ENCODE measurements around the gene PSMB7.

PSMB7 gene

DNA sequence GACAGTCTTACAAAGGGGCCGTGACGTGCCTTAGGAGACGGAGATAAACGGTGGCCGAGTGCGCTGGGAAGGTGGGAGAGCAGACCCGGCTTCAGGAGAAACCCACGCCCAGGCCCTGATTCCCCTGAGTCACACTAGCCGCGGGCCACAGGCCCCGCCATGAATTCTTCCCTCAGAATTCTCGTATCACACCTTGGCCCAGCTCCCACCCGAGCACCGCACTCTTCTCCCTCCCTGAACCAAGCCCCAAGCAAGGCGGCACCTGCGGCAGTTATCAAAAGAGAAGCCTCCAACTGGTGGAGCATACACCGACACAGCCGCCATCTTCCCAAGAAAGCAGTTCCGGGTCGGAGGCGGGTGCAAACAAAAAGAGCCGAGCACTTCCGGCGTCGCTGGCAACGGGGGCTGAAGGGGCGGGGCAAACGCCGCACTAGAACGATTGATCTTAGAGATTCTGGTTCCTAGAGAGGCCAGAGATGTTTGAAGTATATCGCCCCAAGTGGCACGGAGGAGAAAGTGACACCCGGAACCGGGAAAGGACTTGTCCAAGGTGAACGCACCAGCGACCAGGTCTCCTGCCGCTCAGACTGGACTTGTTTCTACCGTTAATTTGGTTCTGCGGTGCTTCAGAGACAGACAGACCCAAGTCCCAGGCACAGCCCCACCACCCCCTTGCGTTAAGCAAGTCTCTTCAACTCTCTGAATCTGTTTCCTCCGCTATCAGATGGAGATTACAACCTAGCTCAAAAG lies at the start of gene PSMB7:
Gene PSMB7, minus strand, starts transcription at position 341 of the 750 bp plus-strand sequence. Its CDS starts 17 bp downstream, at position 324.
- Histone ChIP-seq H3K9ac (ENCODE audit: low read depth, low read length) (peak within 1 kb of the TSS; percentile 89), H3K4me1 (ENCODE audit: control insufficient read depth, insufficient read depth, low read length) (peaks cover 7% of the 10 kb centered on the region), H3K27ac (ENCODE audit: low read depth, low read length) (peak within 1 kb of the TSS; percentile 89), H3K4me3 (ENCODE audit: low read depth, low read length) (peak within 1 kb of the TSS; percentile 95), H3K36me3 (ENCODE audit: control insufficient read depth, insufficient read depth, low read length) (peaks cover 41% of the 10 kb centered on the region), H3K27me3 (ENCODE audit: control insufficient read depth, insufficient read depth, low read length) (no peaks in the 10 kb centered on the region), H3K9me3 (ENCODE audit: control insufficient read depth, insufficient read depth, low read length) (no peaks in the 10 kb centered on the region)

DNA sequence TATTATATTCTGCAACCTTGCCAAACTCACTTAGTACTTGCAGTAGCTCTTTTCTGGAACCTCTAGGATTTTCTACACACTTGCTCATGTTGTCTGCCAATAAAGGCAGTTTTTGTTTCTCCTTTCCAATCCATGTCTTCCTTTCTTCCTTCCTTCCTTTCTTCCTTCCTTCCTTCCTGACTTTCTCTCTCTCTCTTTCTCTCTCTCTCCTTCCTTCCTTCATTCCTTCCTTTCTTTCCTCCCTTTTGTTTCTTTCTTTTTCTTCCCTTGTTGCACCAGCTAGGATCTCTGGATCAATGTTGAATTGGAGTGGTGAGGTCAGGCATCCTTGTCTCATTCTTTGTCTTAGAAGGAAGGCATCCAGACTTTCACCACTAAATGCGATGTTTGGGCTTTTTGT lies 47.5 kb upstream of the PSMB7 start:
- Histone ChIP-seq H3K27ac (ENCODE audit: low read depth, low read length) (no peak overlapping the region), H3K4me3 (ENCODE audit: low read depth, low read length) (no peak overlapping the region), H3K9ac (ENCODE audit: low read depth, low read length) (no peak overlapping the region), H3K36me3 (ENCODE audit: control insufficient read depth, insufficient read depth, low read length) (no peaks in the 10 kb centered on the region), H3K27me3 (ENCODE audit: control insufficient read depth, insufficient read depth, low read length) (no peaks in the 10 kb centered on the region; the same call in 1 of the 2 replicates), H3K4me1 (ENCODE audit: control insufficient read depth, insufficient read depth, low read length) (no peaks in the 10 kb centered on the region), H3K9me3 (ENCODE audit: control insufficient read depth, insufficient read depth, low read length) (no peaks in the 10 kb centered on the region)

DNA sequence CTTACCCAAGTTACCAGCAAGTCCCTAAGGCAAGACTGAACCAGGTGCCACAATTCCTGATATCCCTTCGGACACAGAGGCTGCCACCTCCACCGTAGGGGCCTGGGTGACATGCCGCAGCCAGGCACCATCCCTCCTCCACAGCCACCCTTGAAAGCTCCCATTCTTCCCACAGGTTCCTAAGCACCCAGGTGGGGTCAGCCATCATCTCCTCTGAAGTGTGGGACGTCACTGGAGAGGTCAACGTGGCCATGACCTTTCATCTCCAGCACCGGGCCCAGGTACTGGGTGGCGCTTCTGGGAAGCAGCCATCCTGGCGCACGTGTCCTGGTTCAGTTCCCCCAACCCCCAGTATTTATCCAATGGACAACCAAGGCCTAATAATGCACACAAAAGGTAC lies 43.2 kb upstream of the PSMB7 start:
- H3K4me3 ChIP-seq (ENCODE audit: low read depth, low read length), result no peak overlapping the region
- H3K27ac ChIP-seq (ENCODE audit: low read depth, low read length), result no peak overlapping the region
- no peaks in the 10 kb centered on the region for H3K9me3 ChIP-seq (ENCODE audit: control insufficient read depth, insufficient read depth, low read length)
- no peaks in the 10 kb centered on the region for H3K36me3 ChIP-seq (ENCODE audit: control insufficient read depth, insufficient read depth, low read length)
- H3K9ac ChIP-seq (ENCODE audit: low read depth, low read length), result no peak overlapping the region
- H3K4me1 ChIP-seq (ENCODE audit: control insufficient read depth, insufficient read depth, low read length), result no peaks in the 10 kb centered on the region
- H3K27me3 ChIP-seq (ENCODE audit: control insufficient read depth, insufficient read depth, low read length), result peaks cover 5% of the 10 kb centered on the region; the same call in 1 of the 2 replicates

DNA sequence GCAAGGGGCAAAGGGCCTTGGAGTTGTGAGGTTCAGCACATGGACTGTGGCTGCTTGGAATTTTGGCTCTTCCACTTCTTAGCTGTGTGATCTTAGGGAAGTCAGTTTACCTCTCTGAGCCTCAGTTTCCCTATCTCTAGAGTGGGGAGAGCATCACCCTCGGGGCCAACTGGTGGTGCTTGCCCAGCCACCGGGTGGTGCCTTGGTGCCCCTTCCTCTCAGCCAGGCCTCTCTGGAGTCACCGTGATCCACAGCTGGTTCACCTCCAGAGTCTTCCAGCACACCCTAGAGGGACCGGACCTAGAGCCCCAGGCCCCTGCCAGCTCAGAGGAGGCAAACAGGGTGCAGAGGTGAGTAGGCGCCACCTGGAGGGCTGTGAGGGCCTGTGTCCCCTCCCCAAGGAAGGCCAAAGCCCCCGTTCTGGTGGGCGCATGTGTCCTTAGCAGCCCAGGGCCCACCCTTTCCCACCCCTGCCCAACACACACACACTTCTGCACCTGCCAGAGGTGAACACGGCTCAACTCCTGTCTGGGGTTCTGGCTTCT lies 42.7 kb upstream of the PSMB7 start:
- Histone ChIP-seq H3K9me3 (ENCODE audit: control insufficient read depth, insufficient read depth, low read length) (no peaks in the 10 kb centered on the region), H3K4me3 (ENCODE audit: low read depth, low read length) (no peak overlapping the region), H3K36me3 (ENCODE audit: control insufficient read depth, insufficient read depth, low read length) (no peaks in the 10 kb centered on the region), H3K9ac (ENCODE audit: low read depth, low read length) (no peak overlapping the region), H3K4me1 (ENCODE audit: control insufficient read depth, insufficient read depth, low read length) (no peaks in the 10 kb centered on the region), H3K27me3 (ENCODE audit: control insufficient read depth, insufficient read depth, low read length) (peaks cover 9% of the 10 kb centered on the region), H3K27ac (ENCODE audit: low read depth, low read length) (no peak overlapping the region)

DNA sequence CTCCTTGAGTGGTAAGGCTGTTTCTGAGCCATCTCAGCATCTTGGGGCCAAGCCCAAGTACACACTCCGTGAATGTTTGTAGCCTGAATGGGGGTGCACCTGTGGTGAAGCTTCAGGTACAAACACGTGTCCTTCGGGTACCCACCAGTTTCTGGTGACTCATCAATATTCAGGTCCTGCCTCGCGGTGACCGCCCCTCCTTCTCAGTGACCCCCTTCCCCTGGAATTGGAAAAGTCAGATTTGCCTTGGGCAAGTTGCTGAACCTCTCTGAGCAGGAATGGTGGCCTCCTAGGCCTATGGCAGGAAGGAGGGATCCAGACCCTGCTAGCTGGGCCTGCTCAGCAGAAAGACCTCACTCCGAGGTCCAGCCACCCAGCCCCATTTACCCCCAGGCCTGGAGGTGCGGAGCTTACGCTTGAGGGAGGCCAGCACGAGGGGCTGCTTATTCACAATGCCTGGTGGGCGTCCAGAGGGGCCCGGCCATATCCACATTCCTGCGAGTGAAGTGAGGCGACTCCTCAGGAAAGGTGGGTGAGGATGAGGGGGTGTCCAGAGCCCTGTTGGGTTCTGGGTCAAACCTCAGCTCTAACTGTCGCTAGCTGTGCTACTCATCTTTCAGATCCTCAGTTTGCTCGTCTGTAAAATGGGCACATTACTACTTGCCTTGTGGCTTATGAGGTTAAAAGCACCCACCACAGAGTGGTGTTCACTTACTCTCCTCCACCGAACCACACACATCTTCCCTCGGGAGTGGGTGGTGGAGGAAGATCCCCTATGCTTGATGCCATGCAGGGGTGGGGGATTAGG lies 42.0 kb upstream of the PSMB7 start:
- Histone ChIP-seq H3K9ac (ENCODE audit: low read depth, low read length) (no peak overlapping the region), H3K4me3 (ENCODE audit: low read depth, low read length) (no peak overlapping the region), H3K36me3 (ENCODE audit: control insufficient read depth, insufficient read depth, low read length) (no peaks in the 10 kb centered on the region), H3K27me3 (ENCODE audit: control insufficient read depth, insufficient read depth, low read length) (peaks cover 16% of the 10 kb centered on the region), H3K9me3 (ENCODE audit: control insufficient read depth, insufficient read depth, low read length) (no peaks in the 10 kb centered on the region), H3K27ac (ENCODE audit: low read depth, low read length) (no peak overlapping the region), H3K4me1 (ENCODE audit: control insufficient read depth, insufficient read depth, low read length) (no peaks in the 10 kb centered on the region)

DNA sequence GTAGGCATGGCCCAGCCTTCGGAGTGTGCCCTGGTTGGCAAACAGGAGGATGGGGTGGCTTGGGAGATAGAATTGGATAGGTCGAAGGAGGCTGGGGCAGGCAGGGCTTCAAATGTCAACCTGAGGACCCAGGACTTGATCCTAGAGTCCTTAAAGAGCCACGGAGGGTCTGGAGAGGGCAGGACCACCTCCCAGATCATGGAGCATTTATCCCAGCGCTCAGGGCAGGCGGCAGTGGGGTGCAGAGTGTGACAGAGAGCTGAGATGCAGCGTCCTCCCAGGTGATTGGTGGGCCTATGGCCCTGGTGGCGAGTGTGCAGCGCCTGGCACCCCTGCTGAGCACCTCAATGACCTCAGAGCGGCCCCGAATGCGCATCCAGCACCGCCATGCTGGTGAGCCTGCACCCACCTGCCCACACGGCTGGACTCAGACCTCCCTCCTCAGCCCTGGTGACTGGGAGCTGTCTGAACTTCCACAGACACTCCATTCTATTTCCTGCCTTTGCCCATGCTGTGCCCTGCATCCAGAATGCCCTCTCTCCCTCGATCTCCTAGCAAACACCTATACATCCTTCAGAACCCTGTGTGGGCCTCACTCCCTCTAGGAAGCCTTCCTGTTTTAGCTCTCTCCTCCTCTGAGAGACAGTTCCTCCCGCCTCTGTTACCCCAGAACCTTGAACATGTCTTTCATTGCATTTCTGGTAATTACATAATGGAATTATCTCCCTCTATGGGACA lies 41.3 kb upstream of the PSMB7 start:
- peaks cover 23% of the 10 kb centered on the region for H3K27me3 ChIP-seq (ENCODE audit: control insufficient read depth, insufficient read depth, low read length)
- H3K27ac ChIP-seq (ENCODE audit: low read depth, low read length), result no peak overlapping the region
- no peaks in the 10 kb centered on the region for H3K9me3 ChIP-seq (ENCODE audit: control insufficient read depth, insufficient read depth, low read length)
- no peak overlapping the region for H3K9ac ChIP-seq (ENCODE audit: low read depth, low read length)
- no peak overlapping the region for H3K4me3 ChIP-seq (ENCODE audit: low read depth, low read length)
- no peaks in the 10 kb centered on the region for H3K4me1 ChIP-seq (ENCODE audit: control insufficient read depth, insufficient read depth, low read length)
- H3K36me3 ChIP-seq (ENCODE audit: control insufficient read depth, insufficient read depth, low read length), result no peaks in the 10 kb centered on the region

DNA sequence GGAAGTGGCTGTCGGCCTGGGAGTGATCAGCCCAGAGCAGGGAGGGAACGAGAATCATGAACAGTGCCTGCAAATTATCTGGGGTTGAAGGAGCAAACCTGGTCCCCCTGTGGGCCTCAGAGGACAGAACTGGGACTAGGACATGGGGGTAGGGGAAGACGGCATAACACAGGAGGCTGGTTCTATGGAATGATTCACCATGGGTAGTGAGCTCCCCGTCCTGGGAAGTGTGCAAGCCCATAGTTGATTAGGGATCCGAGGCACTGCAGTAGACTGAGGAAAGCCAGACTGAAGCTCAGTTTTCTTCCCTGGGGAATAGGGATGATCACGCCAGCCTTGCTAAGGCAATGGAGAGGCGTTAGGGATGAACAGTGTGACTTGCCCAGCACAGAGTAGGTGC lies 40.6 kb upstream of the PSMB7 start:
- Histone ChIP-seq H3K27me3 (ENCODE audit: control insufficient read depth, insufficient read depth, low read length) (peaks cover 30% of the 10 kb centered on the region), H3K27ac (ENCODE audit: low read depth, low read length) (no peak overlapping the region), H3K9ac (ENCODE audit: low read depth, low read length) (no peak overlapping the region), H3K4me3 (ENCODE audit: low read depth, low read length) (no peak overlapping the region), H3K36me3 (ENCODE audit: control insufficient read depth, insufficient read depth, low read length) (no peaks in the 10 kb centered on the region), H3K4me1 (ENCODE audit: control insufficient read depth, insufficient read depth, low read length) (peaks cover 5% of the 10 kb centered on the region; the same call in 1 of the 2 replicates), H3K9me3 (ENCODE audit: control insufficient read depth, insufficient read depth, low read length) (no peaks in the 10 kb centered on the region)

DNA sequence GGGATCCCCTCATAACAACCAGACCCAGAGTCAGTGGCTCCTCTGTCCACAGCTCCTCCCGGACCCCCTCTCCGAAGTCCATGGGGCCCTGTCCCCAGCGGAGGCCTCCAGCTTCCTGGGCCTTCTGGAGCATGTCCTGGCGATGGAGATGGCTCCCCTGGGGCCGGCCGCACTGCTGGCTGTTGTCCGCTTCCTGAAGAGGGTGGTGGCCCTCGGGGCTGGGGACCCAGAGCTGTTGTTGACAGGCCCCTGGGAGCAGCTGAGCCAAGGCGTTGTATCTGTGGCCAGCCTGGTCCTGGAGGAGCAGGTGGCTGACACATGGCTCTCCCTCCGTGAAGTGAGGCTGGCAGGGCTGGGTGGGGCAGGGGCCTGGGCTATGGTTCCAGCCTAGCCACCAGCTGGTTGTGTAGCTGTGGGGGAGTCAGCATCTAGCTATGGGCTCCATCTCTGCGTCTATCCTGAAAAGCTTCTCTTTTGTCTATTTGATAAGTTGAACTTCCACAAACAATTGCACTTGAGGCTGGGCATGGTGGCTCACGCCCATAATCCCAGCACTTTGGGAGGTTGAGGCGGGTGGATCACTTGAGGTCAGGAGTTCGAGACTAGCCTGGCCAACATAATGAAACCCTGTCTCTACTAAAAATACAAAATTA lies 39.7 kb upstream of the PSMB7 start:
- no peak overlapping the region for H3K9ac ChIP-seq (ENCODE audit: low read depth, low read length)
- no peaks in the 10 kb centered on the region for H3K36me3 ChIP-seq (ENCODE audit: control insufficient read depth, insufficient read depth, low read length)
- H3K27ac ChIP-seq (ENCODE audit: low read depth, low read length), result no peak overlapping the region
- H3K27me3 ChIP-seq (ENCODE audit: control insufficient read depth, insufficient read depth, low read length), result peaks cover 34% of the 10 kb centered on the region
- H3K4me1 ChIP-seq (ENCODE audit: control insufficient read depth, insufficient read depth, low read length), result peaks cover 10% of the 10 kb centered on the region; the same call in 1 of the 2 replicates
- no peak overlapping the region for H3K4me3 ChIP-seq (ENCODE audit: low read depth, low read length)
- H3K9me3 ChIP-seq (ENCODE audit: control insufficient read depth, insufficient read depth, low read length), result no peaks in the 10 kb centered on the region

DNA sequence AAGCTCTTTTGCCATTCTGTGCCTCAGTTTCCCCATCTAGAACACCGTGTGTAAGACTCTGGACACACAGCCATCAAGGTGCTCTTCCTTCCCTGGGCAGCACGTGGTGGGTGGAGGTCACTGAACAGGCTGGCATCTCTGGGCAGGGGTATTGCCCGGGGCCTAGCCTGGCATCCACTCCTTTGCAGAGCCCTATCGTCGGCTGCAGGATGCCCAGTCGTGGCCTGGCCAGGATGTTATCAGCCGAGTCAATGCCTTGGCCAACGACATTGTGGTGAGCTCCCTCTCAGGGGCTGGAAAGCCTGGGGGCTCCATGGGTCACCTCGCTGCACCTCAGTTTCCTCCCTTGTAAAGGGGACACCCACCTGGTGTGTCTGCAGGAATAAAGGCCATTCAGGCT lies 39.1 kb upstream of the PSMB7 start:
- H3K27me3 ChIP-seq (ENCODE audit: control insufficient read depth, insufficient read depth, low read length), result peaks cover 34% of the 10 kb centered on the region
- no peak overlapping the region for H3K4me3 ChIP-seq (ENCODE audit: low read depth, low read length)
- no peak overlapping the region for H3K27ac ChIP-seq (ENCODE audit: low read depth, low read length)
- no peaks in the 10 kb centered on the region for H3K36me3 ChIP-seq (ENCODE audit: control insufficient read depth, insufficient read depth, low read length)
- H3K4me1 ChIP-seq (ENCODE audit: control insufficient read depth, insufficient read depth, low read length), result peaks cover 10% of the 10 kb centered on the region; the same call in 1 of the 2 replicates
- no peak overlapping the region for H3K9ac ChIP-seq (ENCODE audit: low read depth, low read length)
- H3K9me3 ChIP-seq (ENCODE audit: control insufficient read depth, insufficient read depth, low read length), result no peaks in the 10 kb centered on the region

DNA sequence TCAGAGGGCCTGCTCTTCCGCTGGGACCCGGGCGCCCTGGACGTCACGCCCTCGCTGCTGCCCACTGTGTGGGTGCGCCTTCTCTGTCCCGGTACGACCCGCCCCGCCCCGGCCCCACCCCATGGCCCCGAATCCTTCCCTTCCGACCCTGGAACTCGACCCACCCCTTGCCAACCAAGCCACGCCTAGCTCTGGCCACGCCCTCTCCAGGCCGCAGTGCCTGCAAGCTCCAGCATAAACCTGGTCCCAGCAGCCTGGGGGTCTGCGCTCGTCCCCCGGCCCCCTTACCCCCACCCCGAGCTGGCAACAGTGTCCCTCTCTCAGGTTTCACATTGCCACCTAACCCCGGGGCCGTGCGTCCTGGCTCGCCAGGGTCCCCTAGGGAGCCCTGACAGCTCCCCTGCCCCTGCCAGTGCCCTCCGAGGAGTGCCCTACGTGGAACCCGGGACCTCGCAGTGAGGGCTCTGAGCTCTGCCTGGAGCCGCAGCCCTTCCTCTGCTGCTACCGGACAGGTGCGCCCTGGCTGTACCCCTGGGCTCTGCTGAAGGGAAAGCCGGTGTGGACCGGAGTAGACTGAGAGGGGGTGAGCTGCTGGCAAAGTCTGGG lies 38.4 kb upstream of the PSMB7 start:
- peaks cover 10% of the 10 kb centered on the region; the same call in 1 of the 2 replicates for H3K4me1 ChIP-seq (ENCODE audit: control insufficient read depth, insufficient read depth, low read length)

More for the DNA sequence above, 38.4 kb upstream of the PSMB7 start:
- H3K4me3 ChIP-seq (ENCODE audit: low read depth, low read length), result peak overlapping the region; percentile 53
- H3K27me3 ChIP-seq (ENCODE audit: control insufficient read depth, insufficient read depth, low read length), result peaks cover 34% of the 10 kb centered on the region
- H3K9ac ChIP-seq (ENCODE audit: low read depth, low read length), result no peak overlapping the region
- no peaks in the 10 kb centered on the region for H3K36me3 ChIP-seq (ENCODE audit: control insufficient read depth, insufficient read depth, low read length)
- H3K27ac ChIP-seq (ENCODE audit: low read depth, low read length), result no peak overlapping the region
- H3K9me3 ChIP-seq (ENCODE audit: control insufficient read depth, insufficient read depth, low read length), result no peaks in the 10 kb centered on the region
